ENCODE data around the gene OR51V1.

- TF ChIP-seq CTCF (IDR thresholded peaks at IDR 0.05) (no peak), EP300 (IDR thresholded peaks at IDR 0.05) (no peak)
Observed at GRCh38 chr11:5203366-5203765, 2.9 kb upstream of the OR51V1 start.
